ENCODE measurements around the gene SLC2A4. TPM values are rescaled to one million over a fixed set of nuclear protein-coding genes. Genes with fewer than 3 reads are reported as not detected.

The SLC2A4 gene
- total RNA-seq = 0.17 and 0.37 TPM in 2 replicates

- intact Hi-C loops (cut with micrococcal nuclease) = loop anchor here (1.0 to 2.0 kb wide), 3 partner anchors 19 to 71 kb away; partner anchors contain the start of genes CLDN7, EIF5A and KCTD11
- Mint-ChIP-seq H3K27ac (peak within 1 kb of the TSS; percentile 76), H3K4me3 (peak within 1 kb of the TSS; percentile 84), H3K9me3 (no peaks in the 10 kb centered on the region), H3K36me3 (ENCODE audit: low read depth) (no peaks in the 10 kb centered on the region), H3K27me3 (peaks cover 32% of the 10 kb centered on the region), H3K4me1 (peaks cover 10% of the 10 kb centered on the region)
- peak; percentile 94 for DNase-seq
Measured at GRCh38 chr17:7281074-7281952, at the start of gene SLC2A4. TSS of gene SLC2A4 (plus strand) at chr17:7281718. CDS start at chr17:7281935, 217 bp downstream.

GRCh38 chr17:7232114-7232513, 49.4 kb upstream of the SLC2A4 start:
- intact Hi-C loops (cut with micrococcal nuclease) = loop anchor here (10.0 kb wide), 2 partner anchors 613 to 923 kb away; partner anchors contain the start of gene PER1
- Mint-ChIP-seq H3K4me1 (peaks cover 48% of the 10 kb centered on the region), H3K27ac (no peak overlapping the region), H3K27me3 (peaks cover 2% of the 10 kb centered on the region), H3K4me3 (peak overlapping the region; percentile 27), H3K36me3 (ENCODE audit: low read depth) (peaks cover 58% of the 10 kb centered on the region), H3K9me3 (no peaks in the 10 kb centered on the region)
- DNase-seq = no peak

GRCh38 chr17:7233701-7234082, 47.8 kb upstream of the SLC2A4 start:
- no peak for DNase-seq
- Mint-ChIP-seq H3K4me3 (peak overlapping the region; percentile 99), H3K27ac (peak overlapping the region; percentile 94), H3K9me3 (no peaks in the 10 kb centered on the region), H3K4me1 (peaks cover 47% of the 10 kb centered on the region), H3K36me3 (ENCODE audit: low read depth) (peaks cover 52% of the 10 kb centered on the region), H3K27me3 (peaks cover 2% of the 10 kb centered on the region)
- intact Hi-C loops (cut with micrococcal nuclease) = loop anchor here (1.0 to 10.0 kb wide), 4 partner anchors 14 to 921 kb away; partner anchors contain the start of genes ACADVL, DLG4 and PER1

- Mint-ChIP-seq H3K4me3 (peak within 1 kb of the TSS; percentile 99), H3K27me3 (peaks cover 2% of the 10 kb centered on the region), H3K36me3 (ENCODE audit: low read depth) (peaks cover 51% of the 10 kb centered on the region), H3K4me1 (peaks cover 47% of the 10 kb centered on the region), H3K9me3 (no peaks in the 10 kb centered on the region), H3K27ac (peak within 1 kb of the TSS; percentile 94)
- DNase-seq = peak; percentile 98
- intact Hi-C loops (cut with micrococcal nuclease) = loop anchor here (1.0 to 10.0 kb wide), 4 partner anchors 15 to 920 kb away; partner anchors contain the start of genes ACADVL, DLG4 and PER1
Measured at GRCh38 chr17:7234083-7234951, 47.2 kb upstream of the SLC2A4 start, which contains the start of gene DVL2. TSS of gene DVL2 (minus strand) at chr17:7234517. CDS start at chr17:7234262, 255 bp downstream.

- H3K27ac Mint-ChIP-seq = peak overlapping the region; percentile 94
- H3K4me1 Mint-ChIP-seq = peaks cover 57% of the 10 kb centered on the region
- DNase-seq = peak; percentile 67
- peaks cover 2% of the 10 kb centered on the region for H3K27me3 Mint-ChIP-seq
- peaks cover 49% of the 10 kb centered on the region for H3K36me3 Mint-ChIP-seq (ENCODE audit: low read depth)
- intact Hi-C loops (cut with micrococcal nuclease) = loop anchor here (10.0 kb wide), 2 partner anchors 609 to 919 kb away; partner anchors contain the start of gene PER1
- no peaks in the 10 kb centered on the region for H3K9me3 Mint-ChIP-seq
- peak overlapping the region; percentile 37 for H3K4me3 Mint-ChIP-seq
Measured at GRCh38 chr17:7235693-7236665, 45.5 kb upstream of the SLC2A4 start.

GRCh38 chr17:7236808-7237207, 44.7 kb upstream of the SLC2A4 start:
- DNase-seq = no peak
- H3K36me3 Mint-ChIP-seq (ENCODE audit: low read depth) = peaks cover 52% of the 10 kb centered on the region
- H3K4me3 Mint-ChIP-seq = peak overlapping the region; percentile 99
- intact Hi-C loops (cut with micrococcal nuclease) = loop anchor here (10.0 kb wide), 2 partner anchors 608 to 918 kb away; partner anchors contain the start of gene PER1
- peaks cover 2% of the 10 kb centered on the region for H3K27me3 Mint-ChIP-seq
- no peaks in the 10 kb centered on the region for H3K9me3 Mint-ChIP-seq
- H3K27ac Mint-ChIP-seq = peak overlapping the region; percentile 95
- H3K4me1 Mint-ChIP-seq = peaks cover 65% of the 10 kb centered on the region

- H3K27ac Mint-ChIP-seq = peak overlapping the region; percentile 95
- peaks cover 64% of the 10 kb centered on the region for H3K4me1 Mint-ChIP-seq
- peaks cover 49% of the 10 kb centered on the region for H3K36me3 Mint-ChIP-seq (ENCODE audit: low read depth)
- H3K9me3 Mint-ChIP-seq = no peaks in the 10 kb centered on the region
- DNase-seq = no peak
- peak overlapping the region; percentile 99 for H3K4me3 Mint-ChIP-seq
- H3K27me3 Mint-ChIP-seq = peaks cover 2% of the 10 kb centered on the region
- intact Hi-C loops (cut with micrococcal nuclease) = loop anchor here (10.0 kb wide), 2 partner anchors 607 to 917 kb away; partner anchors contain the start of gene PER1
Measured at GRCh38 chr17:7237266-7237760, 44.2 kb upstream of the SLC2A4 start.

- H3K36me3 Mint-ChIP-seq (ENCODE audit: low read depth) = peaks cover 49% of the 10 kb centered on the region
Measured at GRCh38 chr17:7237761-7238419, 43.6 kb upstream of the SLC2A4 start.

GRCh38 chr17:7238420-7239090, 43.0 kb upstream of the SLC2A4 start:
- H3K4me1 Mint-ChIP-seq = peaks cover 62% of the 10 kb centered on the region
- H3K4me3 Mint-ChIP-seq = peak overlapping the region; percentile 99
- peaks cover 2% of the 10 kb centered on the region for H3K27me3 Mint-ChIP-seq
- H3K9me3 Mint-ChIP-seq = no peaks in the 10 kb centered on the region
- peaks cover 53% of the 10 kb centered on the region for H3K36me3 Mint-ChIP-seq (ENCODE audit: low read depth)
- intact Hi-C loops (cut with micrococcal nuclease) = loop anchor here (1.0 to 10.0 kb wide), 5 partner anchors 14 to 916 kb away; partner anchors contain the start of genes EIF5A, ELP5 and PER1
- peak overlapping the region; percentile 95 for H3K27ac Mint-ChIP-seq
- peak; percentile 76 for DNase-seq

More at GRCh38 chr17:7237761-7238419, 43.6 kb upstream of the SLC2A4 start:
- Mint-ChIP-seq H3K9me3 (no peaks in the 10 kb centered on the region), H3K4me1 (peaks cover 63% of the 10 kb centered on the region), H3K4me3 (peak overlapping the region; percentile 99), H3K27me3 (peaks cover 2% of the 10 kb centered on the region), H3K27ac (peak overlapping the region; percentile 95)
- DNase-seq = peak; percentile 94
- intact Hi-C loops (cut with micrococcal nuclease) = loop anchor here (10.0 kb wide), 2 partner anchors 607 to 917 kb away; partner anchors contain the start of gene PER1

GRCh38 chr17:7239091-7240027, 42.2 kb upstream of the SLC2A4 start, which contains the start of gene PHF23:
TSS of gene PHF23 (minus strand) at chr17:7239457. CDS start at chr17:7239279, 178 bp downstream.
- intact Hi-C loops (cut with micrococcal nuclease) = loop anchor here (1.0 to 10.0 kb wide), 5 partner anchors 13 to 915 kb away; partner anchors contain the start of genes EIF5A, ELP5 and PER1
- H3K36me3 Mint-ChIP-seq (ENCODE audit: low read depth) = peaks cover 54% of the 10 kb centered on the region
- H3K27me3 Mint-ChIP-seq = peaks cover 2% of the 10 kb centered on the region
- H3K4me1 Mint-ChIP-seq = peaks cover 59% of the 10 kb centered on the region
- peak; percentile 99 for DNase-seq
- H3K4me3 Mint-ChIP-seq = peak within 1 kb of the TSS; percentile 99
- H3K9me3 Mint-ChIP-seq = no peaks in the 10 kb centered on the region
- peak within 1 kb of the TSS; percentile 95 for H3K27ac Mint-ChIP-seq
